ENCODE measurements around the gene TP53TG3D.
"Not testable (repeated sequence)": the region's sequence is repeated elsewhere in the genome, so short reads cannot be mapped to it uniquely, and the experiment has no call there.

GRCh38 chr16:32283024-32283423, 29.9 kb downstream of the TP53TG3D start:
- not testable (repeated sequence) for TF ChIP-seq JUNB (IDR thresholded peaks at IDR 0.05; ENCODE audit: unreplicated experiment); EZH2phosphoT487 (IDR thresholded peaks at IDR 0.05; ENCODE audit: unreplicated experiment); CTCF (conservative IDR thresholded peaks at IDR 0.05; ENCODE audit: low read depth in 2 of 2); POLR2AphosphoS5 (IDR thresholded peaks at IDR 0.05; ENCODE audit: low read depth); STAT1 (IDR thresholded peaks at IDR 0.05; ENCODE audit: unreplicated experiment); ZNF114 (CRISPR knock-in tag; IDR thresholded peaks at IDR 0.05); EZH2 (IDR thresholded peaks at IDR 0.05; ENCODE audit: low read depth, unreplicated experiment); REST (IDR thresholded peaks at IDR 0.05; ENCODE audit: unreplicated experiment); ETS1 (IDR thresholded peaks at IDR 0.05); NANOG (IDR thresholded peaks at IDR 0.05; ENCODE audit: borderline replicate concordance); CREB1 (CRISPR knock-in tag; IDR thresholded peaks at IDR 0.05; ENCODE audit: low read depth); ZNF331 (CRISPR knock-in tag; IDR thresholded peaks at IDR 0.05; ENCODE audit: low read depth)
- TF ChIP-seq, protein P1, sequence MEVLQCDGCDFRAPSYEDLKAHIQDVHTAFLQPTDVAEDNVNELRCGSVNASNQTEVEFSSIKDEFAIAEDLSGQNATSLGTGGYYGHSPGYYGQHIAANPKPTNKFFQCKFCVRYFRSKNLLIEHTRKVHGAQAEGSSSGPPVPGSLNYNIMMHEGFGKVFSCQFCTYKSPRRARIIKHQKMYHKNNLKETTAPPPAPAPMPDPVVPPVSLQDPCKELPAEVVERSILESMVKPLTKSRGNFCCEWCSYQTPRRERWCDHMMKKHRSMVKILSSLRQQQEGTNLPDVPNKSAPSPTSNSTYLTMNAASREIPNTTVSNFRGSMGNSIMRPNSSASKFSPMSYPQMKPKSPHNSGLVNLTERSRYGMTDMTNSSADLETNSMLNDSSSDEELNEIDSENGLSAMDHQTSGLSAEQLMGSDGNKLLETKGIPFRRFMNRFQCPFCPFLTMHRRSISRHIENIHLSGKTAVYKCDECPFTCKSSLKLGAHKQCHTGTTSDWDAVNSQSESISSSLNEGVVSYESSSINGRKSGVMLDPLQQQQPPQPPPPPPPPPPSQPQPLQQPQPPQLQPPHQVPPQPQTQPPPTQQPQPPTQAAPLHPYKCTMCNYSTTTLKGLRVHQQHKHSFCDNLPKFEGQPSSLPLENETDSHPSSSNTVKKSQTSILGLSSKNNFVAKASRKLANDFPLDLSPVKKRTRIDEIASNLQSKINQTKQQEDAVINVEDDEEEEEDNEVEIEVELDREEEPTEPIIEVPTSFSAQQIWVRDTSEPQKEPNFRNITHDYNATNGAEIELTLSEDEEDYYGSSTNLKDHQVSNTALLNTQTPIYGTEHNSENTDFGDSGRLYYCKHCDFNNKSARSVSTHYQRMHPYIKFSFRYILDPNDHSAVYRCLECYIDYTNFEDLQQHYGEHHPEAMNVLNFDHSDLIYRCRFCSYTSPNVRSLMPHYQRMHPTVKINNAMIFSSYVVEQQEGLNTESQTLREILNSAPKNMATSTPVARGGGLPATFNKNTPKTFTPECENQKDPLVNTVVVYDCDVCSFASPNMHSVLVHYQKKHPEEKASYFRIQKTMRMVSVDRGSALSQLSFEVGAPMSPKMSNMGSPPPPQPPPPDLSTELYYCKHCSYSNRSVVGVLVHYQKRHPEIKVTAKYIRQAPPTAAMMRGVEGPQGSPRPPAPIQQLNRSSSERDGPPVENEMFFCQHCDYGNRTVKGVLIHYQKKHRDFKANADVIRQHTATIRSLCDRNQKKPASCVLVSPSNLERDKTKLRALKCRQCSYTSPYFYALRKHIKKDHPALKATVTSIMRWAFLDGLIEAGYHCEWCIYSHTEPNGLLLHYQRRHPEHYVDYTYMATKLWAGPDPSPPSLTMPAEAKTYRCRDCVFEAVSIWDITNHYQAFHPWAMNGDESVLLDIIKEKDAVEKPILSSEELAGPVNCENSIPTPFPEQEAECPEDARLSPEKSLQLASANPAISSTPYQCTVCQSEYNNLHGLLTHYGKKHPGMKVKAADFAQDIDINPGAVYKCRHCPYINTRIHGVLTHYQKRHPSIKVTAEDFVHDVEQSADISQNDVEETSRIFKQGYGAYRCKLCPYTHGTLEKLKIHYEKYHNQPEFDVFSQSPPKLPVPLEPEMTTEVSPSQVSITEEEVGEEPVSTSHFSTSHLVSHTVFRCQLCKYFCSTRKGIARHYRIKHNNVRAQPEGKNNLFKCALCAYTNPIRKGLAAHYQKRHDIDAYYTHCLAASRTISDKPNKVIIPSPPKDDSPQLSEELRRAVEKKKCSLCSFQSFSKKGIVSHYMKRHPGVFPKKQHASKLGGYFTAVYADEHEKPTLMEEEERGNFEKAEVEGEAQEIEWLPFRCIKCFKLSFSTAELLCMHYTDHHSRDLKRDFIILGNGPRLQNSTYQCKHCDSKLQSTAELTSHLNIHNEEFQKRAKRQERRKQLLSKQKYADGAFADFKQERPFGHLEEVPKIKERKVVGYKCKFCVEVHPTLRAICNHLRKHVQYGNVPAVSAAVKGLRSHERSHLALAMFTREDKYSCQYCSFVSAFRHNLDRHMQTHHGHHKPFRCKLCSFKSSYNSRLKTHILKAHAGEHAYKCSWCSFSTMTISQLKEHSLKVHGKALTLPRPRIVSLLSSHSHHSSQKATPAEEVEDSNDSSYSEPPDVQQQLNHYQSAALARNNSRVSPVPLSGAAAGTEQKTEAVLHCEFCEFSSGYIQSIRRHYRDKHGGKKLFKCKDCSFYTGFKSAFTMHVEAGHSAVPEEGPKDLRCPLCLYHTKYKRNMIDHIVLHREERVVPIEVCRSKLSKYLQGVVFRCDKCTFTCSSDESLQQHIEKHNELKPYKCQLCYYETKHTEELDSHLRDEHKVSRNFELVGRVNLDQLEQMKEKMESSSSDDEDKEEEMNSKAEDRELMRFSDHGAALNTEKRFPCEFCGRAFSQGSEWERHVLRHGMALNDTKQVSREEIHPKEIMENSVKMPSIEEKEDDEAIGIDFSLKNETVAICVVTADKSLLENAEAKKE (CRISPR knock-in tag; IDR thresholded peaks at IDR 0.05): not testable (repeated sequence)

Measured in GM23338 (cell line).